Astrocyte of the hippocampus (primary cell): ENCODE measurements around the gene DCAF15.

ENCODE experiments used
- DNase-seq: peaks from one replicate; pipeline ENCODE4 v3.0.0; 2011; ENCODE audit warnings: low read depth, low spot score

DCAF15 gene

GRCh38 chr19:13992025-13992424, 39.7 kb downstream of the DCAF15 start:
- DNase-seq: no peak

- DNase-seq: no peak
These were observed 41.4 kb downstream of the DCAF15 start for GRCh38 chr19:13993590-13994300.

GRCh38 chr19:13995017-13995728, 42.9 kb downstream of the DCAF15 start:
- DNase-seq: no peak

- DNase-seq: no peak
These were observed 43.8 kb downstream of the DCAF15 start for GRCh38 chr19:13995878-13996765.

- no peak for DNase-seq
These were observed 44.8 kb downstream of the DCAF15 start for GRCh38 chr19:13996928-13997630.

- no peak for DNase-seq
These were observed 45.3 kb downstream of the DCAF15 start for GRCh38 chr19:13997631-13997962.

- no peak for DNase-seq
These were observed 46.1 kb downstream of the DCAF15 start for GRCh38 chr19:13998426-13998825.

- no peak for DNase-seq
These were observed 46.8 kb downstream of the DCAF15 start for GRCh38 chr19:13999085-13999484.

- no peak for DNase-seq
These were observed 48.5 kb downstream of the DCAF15 start for GRCh38 chr19:14000691-14001375.

GRCh38 chr19:14002571-14003250, 50.4 kb downstream of the DCAF15 start:
- DNase-seq: no peak

- DNase-seq: no peak
These were observed 51.1 kb downstream of the DCAF15 start for GRCh38 chr19:14003251-14004055.

- DNase-seq: no peak
These were observed 52.5 kb downstream of the DCAF15 start for GRCh38 chr19:14004619-14005348.

- DNase-seq: peak; percentile 96
These were observed 53.2 kb downstream of the DCAF15 start for GRCh38 chr19:14005349-14006084.

GRCh38 chr19:14006085-14006765, 53.9 kb downstream of the DCAF15 start, which contains the start of gene RFX1:
Gene RFX1 (minus strand): TSS chr19:14006320. CDS start chr19:13993843, 12,477 bp downstream.
- peak; percentile 100 for DNase-seq

GRCh38 chr19:14006766-14007562, 54.7 kb downstream of the DCAF15 start:
- no peak for DNase-seq
